Measurements from ENCODE around the gene PIAS4. TPM values are rescaled to one million over a fixed set of nuclear protein-coding genes. Genes with fewer than 3 reads are reported as not detected.
A peak's percentile ranks its signal among the peaks of the same experiment; 100 is the strongest.

Gene PIAS4
- total and polyA plus RNA-seq, 2 of the 13 experiments (the other 11 are each of a cell fraction or from before 2014, with no cell fraction given): 9.0 to 20.1 TPM

DNA sequence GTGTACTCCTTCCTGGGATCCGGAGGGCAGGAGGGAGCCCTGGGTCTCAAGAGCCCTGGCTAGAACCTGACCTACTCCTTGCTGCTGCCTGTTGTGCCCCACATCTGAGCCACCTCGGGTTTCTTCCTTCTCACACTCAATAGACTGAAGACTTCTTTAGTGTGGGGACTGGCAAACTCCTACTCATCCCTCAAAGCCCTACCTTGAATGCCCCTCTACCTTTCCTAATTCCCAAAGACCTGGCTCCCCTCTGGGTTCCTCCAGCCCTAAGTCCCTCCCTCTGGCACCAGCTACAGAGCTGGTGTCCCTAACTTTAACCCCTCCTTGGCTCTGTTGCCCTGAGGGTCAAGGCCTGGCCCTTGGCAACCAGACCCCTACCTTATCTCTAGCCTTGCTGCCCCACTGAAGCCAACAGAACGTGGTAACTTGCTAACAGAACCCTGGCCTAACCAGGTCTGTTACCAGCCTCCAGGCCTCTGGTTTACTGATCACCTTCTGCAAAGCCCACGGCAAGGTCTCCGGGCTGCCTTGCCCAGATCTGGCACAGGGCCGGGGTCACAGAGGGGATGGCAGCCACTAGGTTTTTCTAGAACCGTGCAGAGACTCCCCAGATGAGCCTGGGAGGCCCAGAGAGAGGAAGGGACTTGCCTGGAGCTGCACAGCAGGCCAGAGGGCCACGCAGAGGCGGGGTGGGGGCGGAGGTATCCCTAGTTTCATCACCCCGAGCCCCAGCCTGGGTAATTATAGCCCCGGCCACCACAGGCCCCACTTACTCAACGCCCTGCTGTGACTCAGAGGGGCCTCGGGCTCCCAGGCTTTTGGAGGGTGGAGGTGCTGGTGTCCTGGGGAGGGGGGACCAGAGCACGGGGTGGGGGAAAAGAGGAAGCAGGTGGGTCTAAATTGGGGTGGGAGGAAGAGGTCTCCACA is 43.9 kb downstream of the PIAS4 start:
- peak overlapping the region; percentile 42 to 70 (median 44); a peak in 5 of 6 replicates for H3K4me3 ChIP-seq (replicated peaks in 1 of 3; ENCODE audit: insufficient read depth in 1 of 3, low read depth in 2 of 3, low read length in 3 of 3)
- peak; percentile 43 for ATAC-seq
- peak overlapping the region; percentile 92 for H3K9ac ChIP-seq (ENCODE audit: insufficient read depth, low read depth, low read length)
- TF ChIP-seq ZSCAN20 (CRISPR knock-in tag; IDR thresholded peaks at IDR 0.05; ENCODE audit: borderline replicate concordance): no peak
- TF ChIP-seq GTF2F1 (IDR thresholded peaks at IDR 0.05; ENCODE audit: low read length): no peak
- 0 out of 2 replicates have a peak, but pooled peaks have one; percentile 12 for TF ChIP-seq ZNF891 (CRISPR knock-in tag; IDR thresholded peaks at IDR 0.05)
- TF ChIP-seq REPIN1 (CRISPR knock-in tag; IDR thresholded peaks at IDR 0.05; ENCODE audit: borderline replicate concordance, low read depth): no peak
- TF ChIP-seq, protein P1, sequence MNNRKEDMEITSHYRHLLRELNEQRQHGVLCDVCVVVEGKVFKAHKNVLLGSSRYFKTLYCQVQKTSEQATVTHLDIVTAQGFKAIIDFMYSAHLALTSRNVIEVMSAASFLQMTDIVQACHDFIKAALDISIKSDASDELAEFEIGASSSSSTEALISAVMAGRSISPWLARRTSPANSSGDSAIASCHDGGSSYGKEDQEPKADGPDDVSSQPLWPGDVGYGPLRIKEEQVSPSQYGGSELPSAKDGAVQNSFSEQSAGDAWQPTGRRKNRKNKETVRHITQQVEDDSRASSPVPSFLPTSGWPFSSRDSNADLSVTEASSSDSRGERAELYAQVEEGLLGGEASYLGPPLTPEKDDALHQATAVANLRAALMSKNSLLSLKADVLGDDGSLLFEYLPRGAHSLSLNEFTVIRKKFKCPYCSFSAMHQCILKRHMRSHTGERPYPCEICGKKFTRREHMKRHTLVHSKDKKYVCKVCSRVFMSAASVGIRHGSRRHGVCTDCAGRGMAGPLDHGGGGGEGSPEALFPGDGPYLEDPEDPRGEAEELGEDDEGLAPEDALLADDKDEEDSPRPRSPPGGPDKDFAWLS (CRISPR knock-in tag; IDR thresholded peaks at IDR 0.05; ENCODE audit: borderline replicate concordance): no peak
- no peak for TF ChIP-seq KLF15 (CRISPR knock-in tag; IDR thresholded peaks at IDR 0.05; ENCODE audit: borderline replicate concordance)
- TF ChIP-seq MAZ (IDR thresholded peaks at IDR 0.05; ENCODE audit: borderline replicate concordance, low read depth, low read length): no peak
- 0 out of 2 replicates have a peak, but pooled peaks have one; percentile 33 for TF ChIP-seq MAZ (CRISPR knock-in tag; IDR thresholded peaks at IDR 0.05; ENCODE audit: low read depth)
- 0 out of 2 replicates have a peak, but pooled peaks have one; percentile 26 for TF ChIP-seq ZNF225 (CRISPR knock-in tag; IDR thresholded peaks at IDR 0.05)
- TF ChIP-seq, protein P2, sequence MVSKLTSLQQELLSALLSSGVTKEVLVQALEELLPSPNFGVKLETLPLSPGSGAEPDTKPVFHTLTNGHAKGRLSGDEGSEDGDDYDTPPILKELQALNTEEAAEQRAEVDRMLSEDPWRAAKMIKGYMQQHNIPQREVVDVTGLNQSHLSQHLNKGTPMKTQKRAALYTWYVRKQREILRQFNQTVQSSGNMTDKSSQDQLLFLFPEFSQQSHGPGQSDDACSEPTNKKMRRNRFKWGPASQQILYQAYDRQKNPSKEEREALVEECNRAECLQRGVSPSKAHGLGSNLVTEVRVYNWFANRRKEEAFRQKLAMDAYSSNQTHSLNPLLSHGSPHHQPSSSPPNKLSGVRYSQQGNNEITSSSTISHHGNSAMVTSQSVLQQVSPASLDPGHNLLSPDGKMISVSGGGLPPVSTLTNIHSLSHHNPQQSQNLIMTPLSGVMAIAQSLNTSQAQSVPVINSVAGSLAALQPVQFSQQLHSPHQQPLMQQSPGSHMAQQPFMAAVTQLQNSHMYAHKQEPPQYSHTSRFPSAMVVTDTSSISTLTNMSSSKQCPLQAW (CRISPR knock-in tag; IDR thresholded peaks at IDR 0.05): peak; percentile 60; the same call in 1 of the 2 replicates
- TF ChIP-seq ZMAT5 (CRISPR knock-in tag; IDR thresholded peaks at IDR 0.05; ENCODE audit: borderline replicate concordance, low read depth): no peak
- TF ChIP-seq CEBPG (CRISPR knock-in tag; IDR thresholded peaks at IDR 0.05): 0 out of 2 replicates have a peak, but pooled peaks have one; percentile 18
- peak; percentile 17 for TF ChIP-seq SRSF1 (optimal IDR thresholded peaks at IDR 0.05; ENCODE audit: low read depth, low read length)
- TF ChIP-seq HNF4G (IDR thresholded peaks at IDR 0.05; ENCODE audit: borderline replicate concordance, low read depth, low read length): peak; percentile 34; the same call in 1 of the 2 replicates
- TF ChIP-seq HNF4G (CRISPR knock-in tag; IDR thresholded peaks at IDR 0.05; ENCODE audit: borderline replicate concordance, low read depth): no peak
- TF ChIP-seq ZNF788 (CRISPR knock-in tag; IDR thresholded peaks at IDR 0.05; ENCODE audit: borderline replicate concordance): peak; percentile 63; the same call in 1 of the 2 replicates
- TF ChIP-seq CEBPB (IDR thresholded peaks at IDR 0.05; ENCODE audit: borderline replicate concordance, low read depth, low read length): peak; percentile 33; the same call in 1 of the 2 replicates
- peak; percentile 98 for TF ChIP-seq ZNF768 (CRISPR knock-in tag; IDR thresholded peaks at IDR 0.05)

More for the DNA sequence above, 43.9 kb downstream of the PIAS4 start:
- Histone ChIP-seq H3K4me2 (ENCODE audit: low read depth, low read length) (peak overlapping the region; percentile 98), H3K79me2 (ENCODE audit: insufficient read depth, low read length) (peaks cover 55% of the 10 kb centered on the region), H3K4me1 (ENCODE audit: insufficient read depth, low read length) (peaks cover 31% of the 10 kb centered on the region), H3K27ac (ENCODE audit: extremely low read length, insufficient read depth, low read length) (peak overlapping the region; percentile 99), H3K36me3 (replicated peaks in 1 of 2; ENCODE audit: control insufficient read depth in 1 of 2, insufficient read depth in 2 of 2, low read length in 2 of 2) (peaks cover 33 to 58% of the 10 kb centered on the region in 2 experiments), H3K9me3 (ENCODE audit: low read length) (no peaks in the 10 kb centered on the region), H2AFZ (ENCODE audit: low read length) (no peak overlapping the region), H4K20me1 (ENCODE audit: insufficient read depth, low read length) (peaks cover 35% of the 10 kb centered on the region; the same call in 1 of the 2 replicates), H3K27me3 (ENCODE audit: control insufficient read depth in 1 of 2, insufficient read depth in 2 of 2, low read length in 2 of 2) (no peaks in the 10 kb centered on the region)
- FAIRE-seq (no peak), DNase-seq (ENCODE audit: low spot score) (peak; percentile 44)
- ChIA-PET CTCF (ENCODE audit: low intra/inter-chr PET ratio, low total read pairs) (no interaction called here), POLR2A (interaction anchor here (1.0 to 2.6 kb wide), 12 partner anchors 9 to 290 kb away, joined by 3 to 16 read pairs (median 6); partner anchors contain the start of genes EEF2, PIAS4 and ZBTB7A)
- BruUV-seq (replicated peaks): no TSS peak
- in situ Hi-C loops (cut with HindIII; ENCODE audit: extremely low pct_ligation_motif_present, low pct_unique_long_range_greater_than_20kb): no loop called here
- 27% methylated on average over 10 of the region's 15 CpGs for WGBS (ENCODE audit: low lambda C conversion rate)
- intact Hi-C loops (cut with micrococcal nuclease; ENCODE audit: unreplicated experiment): loop anchor here (10.0 kb wide), 1 partner anchor 93 kb away; no protein-coding TSS in a partner anchor

Data from HepG2 (cell line).